Stomach (tissue), 9 donors: ENCODE measurements around the gene UBE2R2. TPM values are rescaled to one million over a fixed set of nuclear protein-coding genes. Genes with fewer than 3 reads are reported as not detected.

ENCODE experiments used
- DNase-seq, 2 donors: peaks; one replicate each; pipeline versions ENCODE4 v3.0.0 to v3.0.0-alpha.2; 2013 to 2019
- H3K27ac ChIP-seq, 5 donors: fragments of 200-600 bp in 4 of 5; sonication (generic) in 4 of 5; one replicate each; pipeline ENCODE4 v1.5.1; 2013 to 2019; ENCODE audit warnings: mild to moderate bottlenecking in 1 of 5, moderate library complexity in 1 of 5
- H3K27me3 ChIP-seq, 3 donors: fragments of 200-600 bp; sonication (generic); one replicate each; pipeline ENCODE4 v1.5.1; 2017 to 2019; ENCODE audit warnings: mixed run types in 1 of 3
- H3K36me3 ChIP-seq, 4 donors: fragments of 200-600 bp; sonication (generic); 1 replicate in 3 of 4; 2 replicates in 1 of 4; pipeline ENCODE4 v1.5.1; 2016 to 2019
- H3K4me1 ChIP-seq, 4 donors: fragments of 200-600 bp; sonication (generic); one replicate each; pipeline ENCODE4 v1.5.1; 2016 to 2019
- H3K4me3 ChIP-seq, 4 donors: fragments of 200-600 bp; sonication (generic) in 3 of 4; one replicate each; pipeline ENCODE4 v1.5.1; 2016 to 2019; ENCODE audit warnings: mild to moderate bottlenecking in 1 of 4
- H3K9me3 ChIP-seq, 4 donors: fragments of 200-600 bp; sonication (generic); one replicate each; pipeline ENCODE4 v1.5.1; 2016 to 2019
- EP300 ChIP-seq: sonication (generic); formaldehyde crosslinking; IDR thresholded peaks from one replicate; pipeline ENCODE4 v1.6.1; 2017; ENCODE audit warnings: antibody characterized with exemption
- POLR2A ChIP-seq, 4 donors: fragments of 450-650 bp; IDR thresholded peaks; one replicate each; pipeline ENCODE4 v1.6.1; 2016; ENCODE audit warnings: antibody characterized with exemption in 4 of 4, control low read depth in 2 of 4, mild to moderate bottlenecking in 1 of 4, moderate library complexity in 1 of 4
- POLR2AphosphoS5 ChIP-seq, 3 donors: sonication (generic); formaldehyde crosslinking; IDR thresholded peaks; one replicate each; pipeline ENCODE4 v1.6.1; 2016; ENCODE audit warnings: antibody characterized with exemption in 3 of 3
- WGBS, 5 donors: extraction: QIAGEN DNeasy Blood & Tissue Kit in 3 of 5; methylation state at CpG; one replicate each; pipeline versions ENCODE4 v1.1.5 to v1.1.7; 2013 to 2018; 5-methylcytosine and 5-hydroxymethylcytosine counted together
- intact Hi-C: fragments of 100-400 bp; cut with DNase I; formaldehyde crosslinking; loops from one replicate; pipeline ENCODE4 v1.15.1; 2023; ENCODE audit warnings: low total_unique reads
- polyA plus RNA-seq, 3 donors: library from polyadenylated mRNA; stranded (reverse); fragments of 200-250 nt; gene quantifications; one replicate each; pipeline ENCODE4 v1.2.3, GENCODE V29; 2013
- total RNA-seq, 5 donors: library from RNA; depleted of rRNA; stranded (reverse); fragments of >200 nt; gene quantifications; one replicate each; pipeline versions ENCODE4 v1.1.0 to v1.2.3, GENCODE V29; 2014 to 2016
- TF ChIP-seq, protein P1 (sequence below), 7 experiments: fragments of 450-650 bp in 4 of 7; fragments of 200-600 bp in 3 of 7; sonication (generic) in 3 of 7; IDR thresholded peaks; one replicate each; pipeline ENCODE4 v1.5.1; 2016 to 2019; ENCODE audit warnings: antibody characterized with exemption in 7 of 7, control low read depth in 2 of 7, mild to moderate bottlenecking in 1 of 7
- donor health status: healthy with polysubstance abuse.
- donor health status: Bipolar disorder and iron deficiency.
- donor health status: healthy.

UBE2R2 gene
- total and polyA plus RNA-seq, 8 donors = 6.4 to 117 (median 23.9) TPM

GRCh38 chr9:33778700-33779351, 38.1 kb upstream of the UBE2R2 start:
- peaks cover 0 to 6% (median 0%) of the 10 kb centered on the region in 4 donors for H3K9me3 ChIP-seq
- no peak for TF ChIP-seq POLR2AphosphoS5 (IDR thresholded peaks at IDR 0.05)
- TF ChIP-seq, protein P1, sequence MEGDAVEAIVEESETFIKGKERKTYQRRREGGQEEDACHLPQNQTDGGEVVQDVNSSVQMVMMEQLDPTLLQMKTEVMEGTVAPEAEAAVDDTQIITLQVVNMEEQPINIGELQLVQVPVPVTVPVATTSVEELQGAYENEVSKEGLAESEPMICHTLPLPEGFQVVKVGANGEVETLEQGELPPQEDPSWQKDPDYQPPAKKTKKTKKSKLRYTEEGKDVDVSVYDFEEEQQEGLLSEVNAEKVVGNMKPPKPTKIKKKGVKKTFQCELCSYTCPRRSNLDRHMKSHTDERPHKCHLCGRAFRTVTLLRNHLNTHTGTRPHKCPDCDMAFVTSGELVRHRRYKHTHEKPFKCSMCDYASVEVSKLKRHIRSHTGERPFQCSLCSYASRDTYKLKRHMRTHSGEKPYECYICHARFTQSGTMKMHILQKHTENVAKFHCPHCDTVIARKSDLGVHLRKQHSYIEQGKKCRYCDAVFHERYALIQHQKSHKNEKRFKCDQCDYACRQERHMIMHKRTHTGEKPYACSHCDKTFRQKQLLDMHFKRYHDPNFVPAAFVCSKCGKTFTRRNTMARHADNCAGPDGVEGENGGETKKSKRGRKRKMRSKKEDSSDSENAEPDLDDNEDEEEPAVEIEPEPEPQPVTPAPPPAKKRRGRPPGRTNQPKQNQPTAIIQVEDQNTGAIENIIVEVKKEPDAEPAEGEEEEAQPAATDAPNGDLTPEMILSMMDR (IDR thresholded peaks at IDR 0.05) = peak in 4 of 7 experiments; percentile 39 to 75 (median 56)
- peak; percentile 46 to 82 for DNase-seq
- no peaks in the 10 kb centered on the region for H3K27me3 ChIP-seq
- peaks cover 0 to 19% (median 0%) of the 10 kb centered on the region in 4 donors for H3K4me1 ChIP-seq
- intact Hi-C loops = no loop called here
- H3K4me3 ChIP-seq = no peak overlapping the region
- no peaks in the 10 kb centered on the region for H3K36me3 ChIP-seq
- no peak overlapping the region for H3K27ac ChIP-seq
- WGBS, 5 donors = 15 to 19% (median 17%) methylated on average over 6 of the region's 6 CpGs

DNA sequence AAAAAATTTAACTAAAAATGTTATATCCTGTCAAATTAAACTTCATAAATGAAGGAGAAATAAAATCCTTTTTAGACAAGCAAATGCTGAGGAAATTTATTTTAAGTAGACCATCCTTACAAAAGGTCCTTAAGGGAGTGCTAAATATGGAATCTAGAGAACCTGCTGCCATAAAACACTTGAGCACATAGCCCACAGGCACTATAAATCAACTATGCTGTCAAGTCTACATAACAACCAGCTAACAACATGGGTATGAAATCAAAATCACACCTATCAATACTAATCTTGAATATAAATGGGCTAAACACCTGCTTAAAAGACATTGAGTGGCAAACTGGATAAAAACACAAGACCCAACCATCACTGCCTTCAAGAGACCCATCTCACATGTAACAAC, 36.7 kb upstream of the UBE2R2 start:
- H3K4me3 ChIP-seq = no peak overlapping the region
- H3K9me3 ChIP-seq = peaks cover 0 to 6% (median 0%) of the 10 kb centered on the region in 4 donors
- no peaks in the 10 kb centered on the region for H3K27me3 ChIP-seq
- no peak for DNase-seq
- TF ChIP-seq, protein P1 (IDR thresholded peaks at IDR 0.05) = no peak
- TF ChIP-seq POLR2AphosphoS5 (IDR thresholded peaks at IDR 0.05) = no peak
- no peak for TF ChIP-seq POLR2A (IDR thresholded peaks at IDR 0.05)
- no peak for TF ChIP-seq EP300
- H3K27ac ChIP-seq = no peak overlapping the region
- H3K36me3 ChIP-seq = no peaks in the 10 kb centered on the region
- intact Hi-C loops = no loop called here
- H3K4me1 ChIP-seq = peaks cover 0 to 19% (median 0%) of the 10 kb centered on the region in 4 donors

GRCh38 chr9:33781736-33782135, 35.2 kb upstream of the UBE2R2 start:
- 79 to 96% (median 83%) methylated on average over 1 of the region's 1 CpG for WGBS, 5 donors
- peak in 1 of 2 donors; percentile 38 for DNase-seq
- no peaks in the 10 kb centered on the region for H3K36me3 ChIP-seq
- peaks cover 0 to under 1% (median 0%) of the 10 kb centered on the region in 4 donors for H3K9me3 ChIP-seq
- intact Hi-C loops = no loop called here
- no peak for TF ChIP-seq POLR2A (IDR thresholded peaks at IDR 0.05)
- no peak for TF ChIP-seq EP300
- TF ChIP-seq, protein P1 (IDR thresholded peaks at IDR 0.05) = no peak
- no peak for TF ChIP-seq POLR2AphosphoS5 (IDR thresholded peaks at IDR 0.05)
- no peak overlapping the region for H3K27ac ChIP-seq
- H3K4me3 ChIP-seq = no peak overlapping the region
- peaks cover 0 to 19% (median 0%) of the 10 kb centered on the region in 4 donors for H3K4me1 ChIP-seq
- no peaks in the 10 kb centered on the region for H3K27me3 ChIP-seq

- no peak for DNase-seq
- no peak for TF ChIP-seq POLR2AphosphoS5 (IDR thresholded peaks at IDR 0.05)
- TF ChIP-seq EP300 = no peak
- TF ChIP-seq, protein P1 (IDR thresholded peaks at IDR 0.05) = no peak
- no peak for TF ChIP-seq POLR2A (IDR thresholded peaks at IDR 0.05)
- Histone ChIP-seq H3K9me3 (no peaks in the 10 kb centered on the region), H3K27me3 (no peaks in the 10 kb centered on the region), H3K4me1 (peaks cover 0 to 19% (median 0%) of the 10 kb centered on the region in 4 donors), H3K27ac (no peak overlapping the region), H3K4me3 (no peak overlapping the region), H3K36me3 (no peaks in the 10 kb centered on the region)
- WGBS, 5 donors = 26 to 38% (median 34%) methylated on average over 4 of the region's 4 CpGs
- intact Hi-C loops = no loop called here
These were observed 34.4 kb upstream of the UBE2R2 start for GRCh38 chr9:33782395-33783152.
